Superior temporal gyrus (tissue), 1 donor: ENCODE data around the gene RSAD2.
"Not testable (repeated sequence)": the region's sequence is repeated elsewhere in the genome, so short reads cannot be mapped to it uniquely, and the experiment has no call there.

ENCODE experiments used
- DNase-seq: peaks from one replicate; pipeline ENCODE4 v3.0.0-alpha.2; 2016; ENCODE audit errors: extremely low spot score

The RSAD2 gene

GRCh38 chr2:6864231-6864754, 13.3 kb upstream of the RSAD2 start:
- DNase-seq = no peak

- no peak for DNase-seq
Measured at GRCh38 chr2:6864923-6865345, 12.6 kb upstream of the RSAD2 start.

GRCh38 chr2:6865346-6866274, 12.0 kb upstream of the RSAD2 start, which contains the start of gene CMPK2:
Gene CMPK2 (minus strand): TSS chr2:6865907. CDS start chr2:6865696, 211 bp downstream.
- DNase-seq = peak; percentile 52

GRCh38 chr2:6866275-6866671, 11.3 kb upstream of the RSAD2 start:
- peak; percentile 35 for DNase-seq

GRCh38 chr2:6866982-6867381, 10.6 kb upstream of the RSAD2 start:
- DNase-seq = no peak

GRCh38 chr2:6872394-6872793, 5.2 kb upstream of the RSAD2 start:
- DNase-seq = no peak

- DNase-seq = no peak
Measured at GRCh38 chr2:6874032-6874431, 3.5 kb upstream of the RSAD2 start.

- no peak for DNase-seq
Measured at GRCh38 chr2:6876309-6876708, 1.3 kb upstream of the RSAD2 start.

- DNase-seq = no peak
Measured at GRCh38 chr2:6878549-6878948, 972 bp downstream of the RSAD2 start.

- no peak for DNase-seq
Measured at GRCh38 chr2:6879011-6879410, 1.4 kb downstream of the RSAD2 start.

- DNase-seq = no peak
Measured at GRCh38 chr2:6880200-6880733, 2.7 kb downstream of the RSAD2 start.

- DNase-seq = no peak
Measured at GRCh38 chr2:6881046-6881445, 3.5 kb downstream of the RSAD2 start.

- no peak for DNase-seq
Measured at GRCh38 chr2:6881516-6881915, 3.9 kb downstream of the RSAD2 start.

GRCh38 chr2:6883448-6884122, 6.0 kb downstream of the RSAD2 start:
- no peak for DNase-seq

GRCh38 chr2:6885551-6885950, 8.0 kb downstream of the RSAD2 start:
- DNase-seq = no peak

GRCh38 chr2:6885968-6886367, 8.4 kb downstream of the RSAD2 start:
- DNase-seq = no peak

- DNase-seq = no peak
Measured at GRCh38 chr2:6887751-6888192, 10.2 kb downstream of the RSAD2 start.

- DNase-seq = no peak
Measured at GRCh38 chr2:6888724-6889123, 11.1 kb downstream of the RSAD2 start.

- DNase-seq = no peak
Measured at GRCh38 chr2:6893876-6894482, 16.4 kb downstream of the RSAD2 start.

- DNase-seq = peak; percentile 90
Measured at GRCh38 chr2:6896930-6897759, 19.6 kb downstream of the RSAD2 start.

- DNase-seq = not testable (repeated sequence)
Measured at GRCh38 chr2:6902581-6902980, 25.0 kb downstream of the RSAD2 start.
